GM18868 (cell line): Measurements from ENCODE around the gene PTPN5.

ENCODE experiments used
- ATAC-seq: cut with Tn5 transposase; IDR thresholded peaks from one replicate; pipeline ENCODE4 v1.9.1; 2021; ENCODE audit warnings: mild to moderate bottlenecking, moderate library complexity; ENCODE audit not compliant: unreplicated experiment

Gene PTPN5

GRCh38 chr11:18743365-18743764, 48.2 kb downstream of the PTPN5 start:
- no peak for ATAC-seq

- no peak for ATAC-seq
Observed at GRCh38 chr11:18741783-18742182, 49.8 kb downstream of the PTPN5 start.

DNA sequence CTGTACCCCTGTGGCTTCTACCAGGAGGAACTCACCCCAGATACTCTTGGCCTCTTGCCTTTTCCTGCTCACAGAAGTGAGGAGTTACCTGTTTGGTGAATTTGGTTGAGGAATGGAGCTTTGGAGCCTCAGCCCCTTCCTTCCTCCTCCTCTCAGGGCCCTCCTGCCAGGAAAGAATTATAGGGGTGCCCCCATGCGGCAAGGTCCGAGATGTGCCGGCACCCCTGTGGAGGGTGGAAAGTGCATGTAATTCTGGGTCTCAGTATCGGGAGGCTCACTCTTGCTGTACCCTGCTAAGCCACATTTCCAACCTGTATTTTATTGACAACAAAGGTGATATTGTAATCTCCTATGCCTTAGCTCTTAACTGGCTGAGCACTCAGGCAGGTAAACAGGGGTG, 51.9 kb downstream of the PTPN5 start:
- no peak for ATAC-seq

- ATAC-seq = no peak
Observed at GRCh38 chr11:18737642-18738041, 54.0 kb downstream of the PTPN5 start.

- ATAC-seq = no peak
Observed at GRCh38 chr11:18736590-18737148, 54.9 kb downstream of the PTPN5 start.

DNA sequence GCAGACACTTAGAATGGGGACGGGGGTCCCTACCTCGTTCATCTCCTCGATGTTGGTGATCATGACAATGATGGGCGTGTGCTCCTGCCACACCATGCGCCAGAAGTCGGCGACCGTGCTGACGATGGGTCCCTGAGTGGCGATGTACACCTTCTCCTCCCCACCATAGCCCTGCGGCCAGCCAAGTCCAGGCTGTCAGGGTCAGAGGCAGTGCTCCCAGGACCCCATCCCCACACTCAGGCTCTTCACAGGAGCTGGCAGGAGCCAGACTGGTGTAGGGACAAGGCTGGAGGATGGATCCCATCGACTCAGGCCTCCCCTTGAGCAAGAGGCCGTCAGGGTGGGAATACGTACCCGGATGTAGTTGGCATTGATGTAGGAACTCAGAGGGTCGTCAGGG, 58.4 kb downstream of the PTPN5 start:
- no peak for ATAC-seq

- peak; percentile 62 for ATAC-seq
Observed at GRCh38 chr11:18731949-18732821, 59.4 kb downstream of the PTPN5 start.

DNA sequence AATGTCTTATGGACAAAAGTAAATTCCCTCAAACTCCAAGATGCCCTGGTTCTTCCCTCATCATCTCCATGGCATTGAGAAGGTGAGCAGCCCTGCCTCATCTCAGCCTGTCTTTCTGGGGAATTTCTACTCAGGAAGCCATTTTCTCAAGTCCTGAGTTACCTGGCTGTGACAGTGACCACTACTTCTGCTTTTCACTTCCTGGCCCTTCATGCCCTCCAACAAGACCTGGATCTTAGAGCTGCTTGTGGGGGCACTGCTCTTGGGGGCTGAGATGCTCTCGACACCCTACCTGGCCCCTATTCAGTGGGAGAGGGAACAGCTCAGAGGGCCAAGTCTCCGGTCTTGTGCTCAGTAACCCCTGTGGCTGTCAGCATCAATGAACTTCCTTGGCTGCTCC, 60.2 kb downstream of the PTPN5 start:
- peak; percentile 18 for ATAC-seq

DNA sequence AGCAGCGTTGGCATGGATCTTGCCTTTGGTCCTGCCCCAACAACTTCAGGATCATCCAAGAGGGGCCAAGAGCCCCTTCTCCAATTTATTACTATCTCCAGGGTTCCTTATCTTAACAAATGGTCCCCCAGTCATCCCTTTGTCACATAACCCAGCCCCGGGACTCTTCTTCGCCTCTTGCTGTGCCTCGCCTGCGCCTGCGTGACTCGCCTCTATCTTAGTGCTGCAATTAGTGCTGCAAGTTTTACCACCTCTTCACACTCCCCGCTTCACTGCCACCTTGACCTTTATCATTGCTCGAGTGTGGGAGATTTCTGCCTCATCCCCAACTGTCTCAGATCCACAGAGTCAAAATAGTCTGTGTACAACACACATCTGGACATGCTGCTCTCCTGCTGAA, 61.6 kb downstream of the PTPN5 start:
- no peak for ATAC-seq

DNA sequence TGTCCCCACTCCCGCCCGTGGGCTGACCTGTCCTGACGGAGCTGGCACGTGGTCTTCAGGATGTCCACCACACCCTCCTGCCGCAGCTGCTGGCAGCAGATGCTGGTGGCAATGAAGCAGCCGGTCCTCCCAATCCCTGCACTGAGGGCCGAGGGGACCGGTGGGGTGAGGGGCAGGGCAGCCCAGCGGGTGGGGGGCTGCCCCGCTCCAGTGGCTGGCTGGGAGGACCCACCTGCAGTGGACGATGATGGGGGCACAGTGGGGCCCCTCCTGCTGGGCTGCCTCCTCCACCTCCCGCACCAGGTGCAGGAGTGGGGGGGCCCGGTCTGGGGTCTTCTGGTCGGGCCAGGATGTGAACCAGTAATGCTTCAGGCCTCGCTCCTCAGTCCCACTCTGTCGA, 62.2 kb downstream of the PTPN5 start:
- ATAC-seq = no peak

- no peak for ATAC-seq
Observed at GRCh38 chr11:18728658-18729057, 62.9 kb downstream of the PTPN5 start.

- peak; percentile 65 for ATAC-seq
Observed at GRCh38 chr11:18727479-18728236, 63.9 kb downstream of the PTPN5 start.

DNA sequence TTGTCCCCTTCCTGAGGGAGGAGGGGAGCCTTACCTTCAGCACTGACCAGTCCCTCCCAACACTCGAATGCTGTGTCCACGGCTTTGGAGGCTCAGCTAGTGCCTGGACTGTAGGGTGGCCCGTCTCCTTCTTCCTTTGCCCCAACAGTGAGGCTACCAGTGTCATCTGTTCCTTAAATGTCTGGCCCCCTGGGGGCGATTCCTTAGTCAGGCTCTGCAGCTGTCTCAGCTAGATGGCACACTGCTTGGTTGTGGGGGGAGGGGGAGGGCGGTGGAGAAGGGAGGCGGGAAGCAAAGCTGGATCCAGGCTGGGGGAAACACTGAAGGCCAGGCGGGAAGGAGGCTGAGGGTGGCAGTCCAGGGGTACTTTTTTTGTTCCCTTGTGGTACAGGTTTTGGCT, 65.6 kb downstream of the PTPN5 start, which contains the start of gene IGSF22:
Gene IGSF22, minus strand, starts transcription at position 149 of the 400 bp plus-strand sequence. CDS start 1,952 bp downstream, outside the sequence.
- no peak for ATAC-seq

DNA sequence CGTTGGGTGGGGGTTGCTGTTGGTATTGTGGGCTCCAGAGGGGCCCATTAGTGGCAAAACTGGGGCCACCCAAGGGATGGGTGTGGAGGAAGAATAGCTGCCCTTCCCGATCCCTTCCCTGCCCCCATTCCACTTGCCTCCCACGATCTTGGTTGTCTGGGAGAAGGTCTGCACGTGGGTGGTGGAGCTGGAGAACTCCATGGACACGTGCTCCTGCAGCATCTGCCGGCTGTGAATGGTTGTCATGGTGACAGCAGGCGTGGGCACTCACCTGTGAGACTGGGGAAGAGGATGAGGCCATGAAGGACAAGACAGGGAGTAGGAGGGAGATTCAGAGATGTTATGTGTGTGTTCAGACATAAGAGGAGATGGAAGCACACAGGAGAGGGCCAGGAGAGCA, 67.6 kb downstream of the PTPN5 start:
- no peak for ATAC-seq

- ATAC-seq = peak; percentile 22
Observed at GRCh38 chr11:18722293-18722637, 69.3 kb downstream of the PTPN5 start.

GRCh38 chr11:18721561-18722292, 69.9 kb downstream of the PTPN5 start:
- peak; percentile 77 for ATAC-seq

DNA sequence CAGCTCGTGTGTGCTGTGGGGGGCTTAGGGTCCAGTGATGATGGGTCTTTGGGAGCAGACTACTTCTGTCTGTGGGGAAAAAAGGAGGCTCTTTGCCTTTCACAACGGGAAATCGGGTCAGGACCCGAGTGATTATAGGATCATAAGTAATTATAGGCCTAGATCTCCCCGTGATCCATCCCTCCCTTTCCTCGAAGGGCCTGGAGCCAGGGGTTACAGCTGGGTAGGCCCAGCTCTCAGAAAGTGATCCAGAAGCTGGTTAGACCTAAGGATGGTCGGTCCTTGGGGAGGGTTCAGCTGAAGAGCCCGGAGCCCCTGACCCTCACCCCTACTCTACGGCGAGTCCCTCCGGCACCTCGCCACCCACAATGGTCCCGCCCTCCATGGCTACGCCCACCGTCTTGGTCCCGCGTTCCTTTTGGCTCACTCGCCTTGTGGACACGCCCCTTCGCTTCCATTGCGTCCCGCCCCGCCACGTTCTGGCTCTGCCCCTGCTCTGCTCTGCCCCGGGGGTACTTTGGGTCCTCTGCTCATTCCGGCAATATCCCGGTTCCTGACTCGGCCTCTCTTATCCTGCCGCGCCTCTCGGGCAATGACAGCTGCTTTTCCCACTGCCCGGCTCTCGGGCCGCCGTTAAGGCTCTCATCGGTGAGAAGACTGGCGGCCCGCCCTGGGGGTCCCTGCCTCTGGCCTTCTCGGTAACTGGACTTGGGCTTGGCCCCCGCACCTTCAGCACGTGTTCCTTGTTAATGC, 70.6 kb downstream of the PTPN5 start:
- ATAC-seq = peak; percentile 69

- no peak for ATAC-seq
Observed at GRCh38 chr11:18720091-18720807, 71.3 kb downstream of the PTPN5 start.

DNA sequence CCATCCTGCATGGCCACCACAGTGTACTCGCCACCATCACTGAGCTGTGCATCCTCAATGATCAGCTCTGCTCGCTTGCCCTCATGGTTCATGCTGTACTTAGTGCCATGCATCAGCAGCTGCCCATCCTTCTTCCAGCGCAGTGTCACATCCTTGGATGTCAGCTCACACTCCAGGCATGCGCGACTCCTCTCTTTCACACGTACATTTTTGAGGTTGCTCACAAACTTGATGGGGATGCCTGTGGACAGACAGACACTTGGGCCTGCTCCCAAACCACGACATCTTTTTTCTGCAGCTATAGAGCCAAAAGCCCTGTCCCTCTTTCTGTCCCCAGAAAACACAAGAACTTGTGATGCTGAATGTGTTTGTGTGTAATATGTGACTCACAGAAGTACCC, 76.1 kb downstream of the PTPN5 start:
- ATAC-seq = no peak

GRCh38 chr11:18714443-18714780, 77.2 kb downstream of the PTPN5 start:
- no peak for ATAC-seq
